Raji (cell line): ENCODE data around the gene BBLN.

Experiments used
- POLR2A ChIP-seq: IDR thresholded peaks from 2 replicates; pipeline ENCODE4 v1.6.1; 2011; ENCODE audit warnings: low read depth, low read length, control low read depth; ENCODE audit not compliant: insufficient read depth

The BBLN gene

GRCh38 chr9:128139621-128140020 is 20.4 kb upstream of the BBLN start:
- no peak for TF ChIP-seq POLR2A

- TF ChIP-seq POLR2A: no peak
Measured at GRCh38 chr9:128141604-128142003, 18.5 kb upstream of the BBLN start.

GRCh38 chr9:128142061-128142460 is 18.0 kb upstream of the BBLN start:
- TF ChIP-seq POLR2A: no peak

GRCh38 chr9:128142596-128142995 is 17.5 kb upstream of the BBLN start:
- TF ChIP-seq POLR2A: no peak

- no peak for TF ChIP-seq POLR2A
Measured at GRCh38 chr9:128143525-128144238, 16.4 kb upstream of the BBLN start.

GRCh38 chr9:128144239-128145181 is 15.6 kb upstream of the BBLN start:
- TF ChIP-seq POLR2A: no peak

- no peak for TF ChIP-seq POLR2A
Measured at GRCh38 chr9:128145536-128145935, 14.5 kb upstream of the BBLN start.

- TF ChIP-seq POLR2A: no peak
Measured at GRCh38 chr9:128145951-128146351, 14.1 kb upstream of the BBLN start.

- no peak for TF ChIP-seq POLR2A
Measured at GRCh38 chr9:128146591-128147120, 13.4 kb upstream of the BBLN start.

GRCh38 chr9:128148509-128149000 is 11.5 kb upstream of the BBLN start:
- TF ChIP-seq POLR2A: no peak

GRCh38 chr9:128149001-128149701 is 10.9 kb upstream of the BBLN start, which contains the start of gene LCN2:
LCN2 (plus strand) TSS chr9:128149453; CDS start chr9:128149526, 73 bp downstream.
- TF ChIP-seq POLR2A: no peak

- no peak for TF ChIP-seq POLR2A
Measured at GRCh38 chr9:128149951-128150593, 10.0 kb upstream of the BBLN start.

GRCh38 chr9:128150594-128151308 is 9.3 kb upstream of the BBLN start:
- no peak for TF ChIP-seq POLR2A
